ENCODE measurements around the gene PGA5.

Gene PGA5

DNA sequence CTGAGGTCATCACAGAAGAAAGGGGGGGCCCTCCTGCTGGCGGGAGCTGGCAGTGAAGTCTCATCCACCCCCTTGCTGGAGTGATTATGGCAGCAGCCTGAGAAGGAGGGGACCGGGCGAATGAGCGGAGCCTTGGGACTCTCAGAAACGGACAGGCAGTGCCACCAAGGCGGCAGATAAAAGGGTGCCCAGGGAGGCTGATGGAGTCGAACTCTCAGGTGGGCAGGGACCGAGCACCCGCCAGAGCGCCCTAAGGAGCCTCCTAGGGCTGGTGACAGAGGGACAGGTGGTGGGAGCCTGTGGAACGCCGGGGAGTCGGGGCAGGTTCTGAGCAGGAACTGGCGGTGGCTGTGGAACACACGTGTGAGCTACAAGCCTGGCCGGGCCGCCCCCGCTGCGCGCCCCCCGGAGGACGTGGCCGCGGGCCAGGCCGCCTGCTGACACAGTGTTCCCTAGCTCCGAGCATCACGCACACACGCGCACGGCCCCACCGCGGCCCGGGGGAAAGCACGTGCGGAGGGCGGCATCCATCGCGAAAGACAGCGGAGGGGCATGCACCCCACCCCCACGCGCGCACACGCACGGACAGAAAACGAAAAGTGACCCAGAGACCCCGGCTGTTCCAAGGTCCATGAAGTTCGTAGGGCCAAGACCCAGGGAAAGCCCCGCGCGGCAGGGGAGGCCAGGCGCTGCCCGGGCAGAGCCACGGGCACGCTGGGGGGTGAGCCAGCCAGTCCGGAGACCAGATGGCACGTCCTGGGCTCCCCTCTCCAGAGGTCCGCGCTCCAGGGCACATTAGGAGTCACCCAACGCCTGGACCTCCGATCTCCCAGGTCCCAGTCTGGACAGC is 53.1 kb downstream of the PGA5 start:
- peak; percentile 19 to 44 for DNase-seq (ENCODE audit: low read depth in 2 of 2, low spot score in 1 of 2)

GRCh38 chr11:61294717-61295595 is 54.0 kb downstream of the PGA5 start, which contains the start of gene VWCE:
Gene VWCE, minus strand, starts transcription at chr11:61295316. Its CDS starts 279 bp downstream, at chr11:61295037.
- peak; percentile 40 to 45 for DNase-seq (ENCODE audit: low read depth in 2 of 2, low spot score in 1 of 2)

DNA sequence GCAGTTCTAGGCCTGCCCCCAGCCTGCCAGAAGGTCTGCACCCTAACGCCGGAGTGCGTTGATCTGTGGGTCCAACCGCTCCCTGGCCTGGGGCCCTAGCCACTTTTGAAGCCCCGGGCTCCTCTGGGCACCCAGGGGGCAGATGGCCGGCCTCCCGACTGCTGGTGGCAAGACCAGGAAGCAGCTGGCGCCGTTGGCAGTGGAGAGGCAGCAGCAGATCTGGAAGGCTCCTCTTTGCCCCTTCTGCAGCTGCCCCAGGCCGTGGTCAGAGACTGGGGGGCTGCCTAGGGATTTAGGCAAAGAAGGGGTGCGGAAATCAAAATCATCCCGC is 54.6 kb downstream of the PGA5 start:
- no peak for DNase-seq (ENCODE audit: low read depth in 2 of 2, low spot score in 1 of 2)

DNA sequence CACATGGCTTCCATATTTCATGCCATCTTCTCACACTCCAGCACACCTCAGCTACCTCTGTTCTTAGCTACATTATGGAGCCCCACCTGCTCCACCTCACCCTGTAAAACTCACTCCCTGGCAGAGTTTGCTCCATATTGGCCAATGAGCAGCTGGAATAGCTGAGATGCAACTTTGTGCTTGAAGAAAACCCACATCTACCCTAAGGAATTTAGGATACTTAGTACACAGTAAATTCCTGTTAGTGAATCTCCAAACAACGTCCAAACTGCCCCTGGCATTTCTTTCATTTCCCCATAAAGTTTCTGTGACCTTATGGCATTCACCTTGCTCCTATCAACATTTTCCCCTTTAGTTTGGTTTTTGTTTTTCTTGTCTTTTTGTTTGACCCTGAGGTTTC is 56.4 kb downstream of the PGA5 start:
- DNase-seq (ENCODE audit: low read depth in 2 of 2, low spot score in 1 of 2): no peak

DNA sequence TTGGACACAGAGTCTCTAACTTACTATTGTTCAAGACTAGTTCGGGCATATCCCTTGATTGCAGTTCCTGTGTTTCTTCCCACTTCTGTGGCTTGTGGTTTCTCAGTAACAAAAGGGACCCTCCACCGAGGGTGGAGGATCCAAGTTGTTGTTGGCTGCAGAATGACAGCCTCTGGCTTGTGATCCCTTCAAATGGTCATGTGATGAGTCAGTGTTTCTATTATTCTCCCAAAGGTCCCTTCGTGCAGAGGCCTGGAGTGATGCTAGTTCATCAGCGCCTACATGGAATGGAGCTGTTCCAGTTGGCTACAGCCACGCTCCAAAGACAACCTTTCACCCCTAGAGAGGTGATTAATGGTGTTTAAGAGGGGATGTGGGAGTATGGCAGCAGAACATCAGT is 56.8 kb downstream of the PGA5 start:
- DNase-seq (ENCODE audit: low read depth in 2 of 2, low spot score in 1 of 2): no peak

DNA sequence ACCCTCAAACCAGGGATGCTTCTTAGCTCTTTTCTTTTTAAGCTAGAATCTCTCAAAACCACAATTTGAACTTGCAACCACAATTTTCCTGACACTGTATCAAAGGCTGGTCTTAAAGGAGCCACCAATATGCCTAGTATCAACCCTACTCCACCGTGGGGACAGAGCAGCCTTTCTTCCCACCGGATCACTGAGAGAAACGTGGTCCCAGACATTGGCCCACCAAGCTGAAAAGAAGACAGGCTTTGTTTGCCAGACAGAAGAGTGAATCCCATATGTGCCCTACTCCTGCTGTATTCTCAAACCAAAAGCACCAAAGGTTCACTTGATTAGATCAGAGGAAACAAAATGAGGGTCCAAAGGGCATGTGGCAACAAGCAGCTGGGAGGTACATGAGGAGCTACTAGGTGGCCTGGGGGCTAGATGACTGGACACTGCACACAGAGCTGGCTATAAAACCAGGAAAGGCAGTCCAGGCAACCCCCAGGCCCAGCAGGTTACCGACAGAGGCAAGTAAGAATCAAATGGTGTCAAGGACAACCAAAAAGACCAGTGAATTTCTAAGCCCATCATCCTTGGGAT is 57.8 kb downstream of the PGA5 start:
- no peak for DNase-seq (ENCODE audit: low read depth in 2 of 2, low spot score in 1 of 2)

Data from stimulated activated CD8-positive, alpha-beta memory T cell treated with anti-CD3 and anti-CD28 coated beads, Interleukin-4, amount 100 ng/mL, for 4 hours (primary cell).